Panc1 (cell line): ENCODE measurements around the gene DZIP3. TPM values are rescaled to one million over a fixed set of nuclear protein-coding genes. Genes with fewer than 3 reads are reported as not detected.

Source experiments
- ATAC-seq: fragments of 200-7000 bp; cut with Tn5 transposase; 2 replicates; pipeline ENCODE4 v1.9.1; 2020; ENCODE audit warnings: mild to moderate bottlenecking, moderate library complexity
- Bru-seq: library from RNA; stranded (reverse); fragments of 400-500 nt; gene quantifications from one replicate; lab custom pipeline; 2021; lab: Mats Ljungman, UMichigan
- BruChase-seq, 2 experiments: library from RNA; stranded (reverse); fragments of 400-500 nt; gene quantifications; one replicate each; lab custom pipeline; 2021; lab: Mats Ljungman, UMichigan
- BruUV-seq: library from RNA; stranded (reverse); fragments of 400-500 nt; replicated peaks from 2 replicates; lab custom pipeline; 2021; lab: Mats Ljungman, UMichigan
- CTCF ChIA-PET: fragments of 300-600 bp; sonication (Branson Sonifier 250); formaldehyde crosslinking; loops from one replicate; lab custom pipeline; 2022; ENCODE audit warnings: antibody characterized with exemption; lab: Charles Lee
- POLR2A ChIA-PET: fragments of 300-600 bp; sonication (Branson Sonifier 250); formaldehyde crosslinking; loops from one replicate; lab custom pipeline; 2022; ENCODE audit warnings: antibody characterized with exemption; lab: Charles Lee
- DNase-seq: peaks from one replicate; pipeline ENCODE4 v3.0.0-alpha.2; 2010; ENCODE audit warnings: low read depth, low spot score
- H3K27ac ChIP-seq: 2 replicates; pipeline ENCODE4 v1.5.1; 2011; ENCODE audit warnings: mild to moderate bottlenecking, low read length, inconsistent platforms
- H3K27me3 ChIP-seq: fragments of 200-500 bp; sonication (Bioruptor generic); 2 replicates; pipeline ENCODE4 v1.6.0; 2014; ENCODE audit warnings: low read length, inconsistent platforms; ENCODE audit not compliant: control insufficient read depth, insufficient read depth
- H3K36me3 ChIP-seq: fragments of 200-500 bp; sonication (Bioruptor generic); 2 replicates; pipeline ENCODE4 v1.5.1; 2014; ENCODE audit warnings: inconsistent platforms, mild to moderate bottlenecking, low read length, moderate library complexity; ENCODE audit not compliant: control insufficient read depth, insufficient read depth
- H3K4me1 ChIP-seq: 2 replicates; pipeline ENCODE4 v1.5.1; 2011; ENCODE audit warnings: inconsistent platforms, mild to moderate bottlenecking, low read length, moderate library complexity; ENCODE audit not compliant: control insufficient read depth, insufficient read depth
- H3K4me3 ChIP-seq, 2 experiments: 2 replicates each; pipeline ENCODE4 v1.5.1; 2011 to 2012; ENCODE audit warnings: low read depth in 2 of 2, low read length in 2 of 2, mild to moderate bottlenecking in 2 of 2, inconsistent platforms in 1 of 2, moderate library complexity in 1 of 2
- H3K9me3 ChIP-seq: fragments of 200-500 bp; sonication (Bioruptor generic); 2 replicates; pipeline ENCODE4 v1.5.1; 2014; ENCODE audit warnings: low read depth, mild to moderate bottlenecking, inconsistent platforms, low read length, moderate library complexity; ENCODE audit not compliant: control insufficient read depth, insufficient read depth
- CTCF ChIP-seq: fragments of 450-650 bp; IDR thresholded peaks from 2 replicates; pipeline ENCODE4 v1.5.1; 2017; ENCODE audit warnings: mild to moderate bottlenecking
- POLR2AphosphoS5 ChIP-seq: IDR thresholded peaks from 2 replicates; pipeline ENCODE4 v1.6.1; 2012; ENCODE audit warnings: mild to moderate bottlenecking, low read depth, low read length, moderate library complexity
- REST ChIP-seq, 2 experiments: IDR thresholded peaks; 2 replicates each; pipeline ENCODE4 v1.6.1; 2011 to 2012; ENCODE audit warnings: low read depth in 2 of 2, control low read depth in 1 of 2, low read length in 1 of 2, mild to moderate bottlenecking in 1 of 2, moderate library complexity in 1 of 2; ENCODE audit not compliant: insufficient read depth in 1 of 2
- SIN3A ChIP-seq: IDR thresholded peaks from 2 replicates; pipeline ENCODE4 v1.6.1; 2012; ENCODE audit warnings: low read depth, mild to moderate bottlenecking, low read length, moderate library complexity, borderline replicate concordance; ENCODE audit not compliant: insufficient read depth
- TCF7L2 ChIP-seq: IDR thresholded peaks from 2 replicates; pipeline ENCODE4 v1.6.1; 2011; ENCODE audit warnings: mild to moderate bottlenecking, low read depth, low read length, inconsistent platforms
- in situ Hi-C: cut with HindIII; loops from 2 replicates; pipeline ENCODE4 v1.10.0; 2016; ENCODE audit warnings: low sequenced_read_pairs, low pct_unique_long_range_greater_than_20kb
- intact Hi-C: fragments of 100-400 bp; cut with micrococcal nuclease; formaldehyde crosslinking; loops from one replicate; pipeline ENCODE4 v1.10.0; 2022; ENCODE audit not compliant: unreplicated experiment
- long read RNA-seq: library from polyadenylated mRNA; unstranded; transcript quantifications from one replicate; pipeline ENCODE4 v2.0.0, GENCODE V29; 2021; ENCODE audit not compliant: unreplicated experiment
- polyA plus RNA-seq: library from polyadenylated mRNA; unstranded; fragments of >200 nt; gene quantifications from one replicate; pipeline ENCODE4 v1.2.1, GENCODE V29; 2012; ENCODE audit warnings: missing spikeins; ENCODE audit not compliant: insufficient read length
- total RNA-seq: library from RNA; stranded (reverse); gene quantifications from one replicate; pipeline ENCODE4 v1.2.1, GENCODE V29; 2021; ENCODE audit not compliant: unreplicated experiment

Gene DZIP3
- 30.9 TPM for total RNA-seq
- polyA plus RNA-seq: 13.1 TPM
- Bru-seq, nascent RNA: percentile 78 among the genes with signal in this experiment
- percentile 81 among the genes with signal in this experiment for BruChase-seq, experiment 1, labeled RNA remaining after a 2-hour chase
- percentile 78 among the genes with signal in this experiment for BruChase-seq, experiment 2, labeled RNA remaining after a 6-hour chase
- long read RNA-seq, full-length matches to known transcripts: 14 of 85 reads
- long read RNA-seq, partial matches to known transcripts: 43 of 85 reads
- long read RNA-seq, other reads (novel, unspliced or antisense): 28 of 85 reads

DNA sequence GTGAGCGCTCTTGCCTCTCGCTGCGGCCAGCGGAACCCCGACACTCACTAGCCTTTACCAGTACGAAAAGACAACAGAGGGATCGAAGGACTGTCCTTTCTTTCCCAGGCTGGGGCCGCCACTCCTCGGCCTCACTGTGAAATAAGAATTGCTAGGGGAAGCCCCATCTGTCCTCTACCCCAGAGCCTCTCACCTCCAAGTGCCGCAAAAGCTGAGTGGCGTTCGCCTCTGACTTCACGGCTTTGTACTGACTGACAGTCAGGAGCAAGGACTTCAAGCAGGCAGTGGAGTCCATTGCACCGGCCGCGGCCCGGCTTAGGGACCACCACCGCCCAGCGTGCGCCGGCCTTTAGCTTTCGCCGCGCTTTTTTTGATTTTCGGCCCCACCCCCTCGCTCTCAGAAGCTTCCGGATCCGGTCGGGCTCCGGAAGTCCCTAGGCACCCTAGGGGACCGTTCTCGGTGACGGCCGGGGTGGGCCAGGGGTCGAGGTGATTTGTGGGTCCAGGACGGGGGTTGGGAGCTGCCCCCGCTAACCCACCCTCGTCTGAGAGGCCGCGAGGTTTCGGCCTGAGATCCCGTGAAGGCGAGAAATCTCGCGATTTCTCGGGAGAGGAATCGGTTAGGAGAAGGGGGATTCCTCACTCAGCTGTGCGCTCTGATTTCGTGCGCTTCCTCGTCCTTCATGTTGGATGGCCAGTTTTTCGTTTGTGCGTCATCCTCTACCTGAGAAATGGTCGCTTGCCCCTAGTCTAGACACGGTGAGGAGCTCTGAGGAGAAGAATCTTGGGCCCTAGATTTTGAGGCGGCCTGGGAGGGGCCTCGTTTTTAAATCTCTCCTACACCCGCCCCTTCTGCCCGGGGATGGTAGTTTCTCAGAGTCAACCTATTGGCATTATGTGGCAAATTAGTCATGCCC, at the start of gene DZIP3, which contains the start of gene CIP2A:
Gene DZIP3, plus strand, starts transcription at position 642 of the 917 bp plus-strand sequence. CDS start 15,685 bp downstream, outside the sequence.
Gene CIP2A, minus strand, starts transcription at position 358 of the 917 bp plus-strand sequence. Its CDS starts 63 bp downstream, at position 295.
- peak; percentile 61; the same call in 1 of the 2 replicates for TF ChIP-seq TCF7L2
- peak; percentile 97 for TF ChIP-seq SIN3A
- no peak for TF ChIP-seq CTCF
- peak; percentile 97 for TF ChIP-seq POLR2AphosphoS5
- no peak for TF ChIP-seq REST (IDR thresholded peaks at IDR 0.05; ENCODE audit: insufficient read depth in 1 of 2, low read depth in 2 of 2, low read length in 1 of 2)
- in situ Hi-C loops: no loop called here
- ATAC-seq: peak; percentile 99
- CTCF ChIA-PET: interaction anchor here (0.7 kb wide), 1 partner anchor 325 kb away, joined by 4 read pairs; no protein-coding TSS in a partner anchor
- H3K27me3 ChIP-seq: no peaks in the 10 kb centered on the region
- intact Hi-C loops: no loop called here
- peak; percentile 94 for DNase-seq
- H3K4me1 ChIP-seq: peaks cover 17% of the 10 kb centered on the region
- no TSS peak for BruUV-seq
- H3K4me3 ChIP-seq: peak within 1 kb of the TSS; percentile 86 to 96
- H3K36me3 ChIP-seq: peaks cover 16% of the 10 kb centered on the region
- peak within 1 kb of the TSS; percentile 99 for H3K27ac ChIP-seq
- POLR2A ChIA-PET: interaction anchor here (0.5 to 1.6 kb wide), 2 partner anchors 9 to 30 kb away, joined by 3 to 6 read pairs; no protein-coding TSS in a partner anchor
- H3K9me3 ChIP-seq: no peaks in the 10 kb centered on the region

GRCh38 chr3:108546247-108546646, 43.3 kb upstream of the DZIP3 start:
- H3K27me3 ChIP-seq: no peaks in the 10 kb centered on the region
- no peak for TF ChIP-seq TCF7L2
- TF ChIP-seq CTCF: no peak
- no peak for TF ChIP-seq REST (IDR thresholded peaks at IDR 0.05; ENCODE audit: insufficient read depth in 1 of 2, low read depth in 2 of 2, low read length in 1 of 2)
- no peak for TF ChIP-seq POLR2AphosphoS5
- TF ChIP-seq SIN3A: no peak
- no peaks in the 10 kb centered on the region for H3K9me3 ChIP-seq
- CTCF ChIA-PET: no interaction called here
- H3K36me3 ChIP-seq: peaks cover 31% of the 10 kb centered on the region
- DNase-seq (no peak), ATAC-seq (no peak)
- intact Hi-C loops: no loop called here
- H3K4me1 ChIP-seq: no peaks in the 10 kb centered on the region
- H3K27ac ChIP-seq: no peak overlapping the region
- no peak overlapping the region for H3K4me3 ChIP-seq
- in situ Hi-C loops: no loop called here
- no TSS peak for BruUV-seq
- POLR2A ChIA-PET: no interaction called here
